Skeletal muscle satellite cell (primary cell): ENCODE data around the gene LZTR1.

ENCODE experiments used
- H3K27me3 ChIP-seq: 2 replicates; pipeline ENCODE4 v1.7.0; 2013; ENCODE audit warnings: low read length; ENCODE audit not compliant: control insufficient read depth, insufficient read depth
- H3K36me3 ChIP-seq: 2 replicates; pipeline ENCODE4 v1.7.0; 2013; ENCODE audit warnings: mild to moderate bottlenecking, control low read depth, low read length; ENCODE audit not compliant: insufficient read depth
- H3K4me1 ChIP-seq: 2 replicates; pipeline ENCODE4 v1.7.0; 2013; ENCODE audit warnings: low read length; ENCODE audit not compliant: control insufficient read depth, insufficient read depth
- H3K4me2 ChIP-seq: 2 replicates; pipeline ENCODE4 v1.7.0; 2013; ENCODE audit warnings: mild to moderate bottlenecking, low read length
- H3K4me3 ChIP-seq: 2 replicates; pipeline ENCODE4 v1.7.0; 2013; ENCODE audit warnings: low read length
- H3K9ac ChIP-seq: 2 replicates; pipeline ENCODE4 v1.7.0; 2013; ENCODE audit warnings: mild to moderate bottlenecking, low read depth, low read length, moderate library complexity
- H3K9me3 ChIP-seq: replicated peaks from 2 replicates; pipeline ENCODE4 v1.7.0; 2013; ENCODE audit warnings: mild to moderate bottlenecking, control low read depth, low read length

The LZTR1 gene

DNA sequence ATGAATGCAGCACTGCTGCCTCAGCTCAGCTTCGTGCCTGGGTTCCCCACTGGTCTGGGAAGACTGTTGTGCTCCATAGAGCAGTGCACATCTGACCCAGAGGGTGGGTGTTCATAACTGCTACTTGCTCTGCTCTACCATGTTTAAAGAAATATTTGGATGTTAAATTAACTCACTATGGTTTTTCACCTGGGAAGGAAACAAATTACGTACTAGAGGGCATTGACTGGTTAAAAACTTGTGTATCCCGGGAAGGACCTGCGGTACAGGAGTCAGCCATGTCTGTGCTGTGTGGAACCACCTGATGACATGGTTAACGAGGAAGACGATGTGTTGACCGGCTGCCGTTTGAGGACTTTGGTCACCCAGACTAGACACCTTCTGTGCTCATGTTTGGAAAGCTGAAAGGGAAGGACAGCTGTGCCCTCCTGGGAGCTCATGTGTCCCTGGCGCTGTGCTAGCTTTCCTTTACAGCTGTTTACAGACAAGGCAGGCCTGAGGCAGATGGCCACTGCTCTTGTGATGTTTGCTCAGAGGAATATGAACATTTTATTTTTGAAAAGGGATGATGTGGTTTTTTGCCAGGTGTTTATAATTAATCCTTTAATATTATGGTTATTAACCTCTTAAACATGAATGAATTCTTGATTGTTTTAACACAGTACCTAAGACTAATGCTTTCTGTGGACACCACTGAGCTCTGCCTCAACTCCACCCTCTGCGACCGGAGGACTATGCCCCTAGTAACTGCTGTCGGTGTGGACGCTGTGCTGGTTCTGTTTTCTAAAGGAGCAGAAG, 29.4 kb upstream of the LZTR1 start:
- Histone ChIP-seq H3K36me3 (peaks cover 55% of the 10 kb centered on the region), H3K27me3 (no peaks in the 10 kb centered on the region), H3K4me3 (no peak overlapping the region), H3K4me1 (peaks cover 17% of the 10 kb centered on the region), H3K4me2 (no peak overlapping the region), H3K9me3 (no peaks in the 10 kb centered on the region), H3K9ac (no peak overlapping the region)

DNA sequence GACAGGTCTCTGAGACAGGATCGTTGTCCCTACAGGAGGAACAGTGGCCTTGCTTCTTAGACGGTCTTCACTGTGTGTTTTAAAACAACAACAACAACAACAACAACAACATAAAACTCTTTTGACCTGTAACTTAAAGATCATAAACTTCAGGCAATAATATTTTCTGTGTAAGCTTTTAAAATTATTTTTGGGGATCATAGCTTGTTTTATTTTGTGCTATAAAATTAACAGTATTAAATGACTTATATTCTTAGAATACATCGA, 28.8 kb upstream of the LZTR1 start:
- Histone ChIP-seq H3K9ac (no peak overlapping the region), H3K4me3 (no peak overlapping the region), H3K9me3 (no peaks in the 10 kb centered on the region), H3K36me3 (peaks cover 55% of the 10 kb centered on the region), H3K27me3 (no peaks in the 10 kb centered on the region), H3K4me1 (peaks cover 22% of the 10 kb centered on the region), H3K4me2 (no peak overlapping the region)

GRCh38 chr22:20953668-20954500, 28.2 kb upstream of the LZTR1 start:
- no peak overlapping the region for H3K9ac ChIP-seq

GRCh38 chr22:20955548-20955947, 26.5 kb upstream of the LZTR1 start:
- H3K36me3 ChIP-seq: peaks cover 39% of the 10 kb centered on the region
- H3K9ac ChIP-seq: no peak overlapping the region
- no peak overlapping the region for H3K4me3 ChIP-seq
- H3K4me1 ChIP-seq: peaks cover 22% of the 10 kb centered on the region
- H3K27me3 ChIP-seq: no peaks in the 10 kb centered on the region
- no peaks in the 10 kb centered on the region for H3K9me3 ChIP-seq
- H3K4me2 ChIP-seq: no peak overlapping the region

More at GRCh38 chr22:20953668-20954500, 28.2 kb upstream of the LZTR1 start:
- Histone ChIP-seq H3K4me3 (no peak overlapping the region), H3K27me3 (no peaks in the 10 kb centered on the region), H3K9me3 (no peaks in the 10 kb centered on the region), H3K4me2 (no peak overlapping the region), H3K36me3 (peaks cover 55% of the 10 kb centered on the region), H3K4me1 (peaks cover 22% of the 10 kb centered on the region)

- Histone ChIP-seq H3K9ac (peak overlapping the region; percentile 73), H3K4me2 (peak overlapping the region; percentile 97), H3K36me3 (peaks cover 30% of the 10 kb centered on the region), H3K9me3 (no peaks in the 10 kb centered on the region), H3K27me3 (no peaks in the 10 kb centered on the region), H3K4me1 (peaks cover 19% of the 10 kb centered on the region), H3K4me3 (peak overlapping the region; percentile 87)
These were observed 25.6 kb upstream of the LZTR1 start for GRCh38 chr22:20956258-20957101.

- H3K9ac ChIP-seq: peak overlapping the region; percentile 73
- peaks cover 22% of the 10 kb centered on the region for H3K36me3 ChIP-seq
- H3K4me3 ChIP-seq: peak overlapping the region; percentile 87
These were observed 24.9 kb upstream of the LZTR1 start for GRCh38 chr22:20957102-20957682.

DNA sequence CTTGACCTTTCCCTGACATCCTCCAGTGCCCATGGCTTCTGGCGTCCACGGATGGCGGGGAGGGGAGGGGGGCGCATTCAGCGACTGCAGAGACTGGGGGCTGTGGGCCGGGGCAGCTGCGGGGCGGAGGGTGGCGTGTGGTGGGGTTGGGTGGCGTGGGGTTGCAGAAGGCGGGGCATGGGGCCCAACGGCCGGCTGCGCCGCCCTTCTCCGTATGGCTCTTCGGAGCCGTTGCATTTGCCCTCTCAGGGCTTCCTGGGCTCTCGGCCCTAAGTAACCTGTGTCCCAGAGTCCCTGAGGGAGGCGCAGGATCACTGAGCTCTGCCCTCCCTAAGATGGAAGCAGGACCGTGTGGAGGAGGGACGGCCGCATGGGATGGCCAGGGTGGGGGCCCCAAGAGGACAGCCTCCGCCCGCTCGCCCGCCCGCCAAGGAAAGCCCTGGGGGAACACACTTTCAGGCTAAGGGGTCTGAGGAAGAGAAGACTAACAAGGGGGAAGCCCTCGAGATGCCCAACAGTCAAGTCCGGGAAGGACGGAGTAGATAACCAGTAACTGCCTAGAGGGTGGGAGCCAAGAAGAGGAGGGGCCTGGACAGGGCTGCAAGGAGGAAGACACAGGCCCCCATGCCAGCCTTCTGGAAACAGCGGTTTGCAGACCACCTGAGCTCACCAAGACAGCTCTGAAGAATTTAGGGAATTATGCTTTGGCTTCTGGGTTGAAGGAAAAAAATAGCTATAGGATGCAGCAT, 24.2 kb upstream of the LZTR1 start:
- Histone ChIP-seq H3K4me2 (peak overlapping the region; percentile 97), H3K4me1 (peaks cover 19% of the 10 kb centered on the region), H3K4me3 (peak overlapping the region; percentile 87), H3K9ac (peak overlapping the region; percentile 73), H3K27me3 (no peaks in the 10 kb centered on the region), H3K36me3 (peaks cover 16% of the 10 kb centered on the region), H3K9me3 (no peaks in the 10 kb centered on the region)

More at GRCh38 chr22:20957102-20957682, 24.9 kb upstream of the LZTR1 start:
- Histone ChIP-seq H3K4me1 (peaks cover 19% of the 10 kb centered on the region), H3K4me2 (peak overlapping the region; percentile 97), H3K27me3 (no peaks in the 10 kb centered on the region), H3K9me3 (no peaks in the 10 kb centered on the region)

GRCh38 chr22:20959578-20960461, 22.3 kb upstream of the LZTR1 start:
- Histone ChIP-seq H3K9ac (no peak overlapping the region), H3K9me3 (no peaks in the 10 kb centered on the region), H3K36me3 (no peaks in the 10 kb centered on the region), H3K4me3 (no peak overlapping the region), H3K27me3 (peaks cover 13% of the 10 kb centered on the region), H3K4me2 (no peak overlapping the region), H3K4me1 (peaks cover 19% of the 10 kb centered on the region)

GRCh38 chr22:20960609-20961008, 21.5 kb upstream of the LZTR1 start:
- no peaks in the 10 kb centered on the region for H3K36me3 ChIP-seq
- H3K9me3 ChIP-seq: no peaks in the 10 kb centered on the region
- H3K4me1 ChIP-seq: peaks cover 19% of the 10 kb centered on the region
- H3K9ac ChIP-seq: no peak overlapping the region
- H3K4me3 ChIP-seq: no peak overlapping the region
- no peak overlapping the region for H3K4me2 ChIP-seq
- H3K27me3 ChIP-seq: peaks cover 18% of the 10 kb centered on the region

GRCh38 chr22:20962491-20962945, 19.6 kb upstream of the LZTR1 start:
- peaks cover 6% of the 10 kb centered on the region for H3K4me1 ChIP-seq
- H3K4me2 ChIP-seq: no peak overlapping the region
- H3K27me3 ChIP-seq: peaks cover 23% of the 10 kb centered on the region

More at GRCh38 chr22:20962491-20962945, 19.6 kb upstream of the LZTR1 start:
- Histone ChIP-seq H3K36me3 (no peaks in the 10 kb centered on the region), H3K9ac (no peak overlapping the region), H3K9me3 (no peaks in the 10 kb centered on the region), H3K4me3 (no peak overlapping the region)
